ENCODE results near the gene C8B. TPM values are rescaled to one million over a fixed set of nuclear protein-coding genes. Genes with fewer than 3 reads are reported as not detected.

C8B gene
- under 1 TPM in 3 of 4 donors, not detected in 1; 0.06 to 0.45 (median 0.15) TPM for polyA plus RNA-seq
- long read RNA-seq, donor 1 = 0 reads
- long read RNA-seq, donor 2 = 0 reads
- long read RNA-seq, donor 3 = 0 reads
- long read RNA-seq, donor 4 = 0 reads
- long read RNA-seq, donor 5 = 0 reads
- long read RNA-seq, donor 6 = 0 reads
- long read RNA-seq, donor 7 = 0 reads
- long read RNA-seq, donor 8 = 0 reads
- long read RNA-seq, donor 9 = 0 reads
- long read RNA-seq, donor 10 = 0 reads

DNA sequence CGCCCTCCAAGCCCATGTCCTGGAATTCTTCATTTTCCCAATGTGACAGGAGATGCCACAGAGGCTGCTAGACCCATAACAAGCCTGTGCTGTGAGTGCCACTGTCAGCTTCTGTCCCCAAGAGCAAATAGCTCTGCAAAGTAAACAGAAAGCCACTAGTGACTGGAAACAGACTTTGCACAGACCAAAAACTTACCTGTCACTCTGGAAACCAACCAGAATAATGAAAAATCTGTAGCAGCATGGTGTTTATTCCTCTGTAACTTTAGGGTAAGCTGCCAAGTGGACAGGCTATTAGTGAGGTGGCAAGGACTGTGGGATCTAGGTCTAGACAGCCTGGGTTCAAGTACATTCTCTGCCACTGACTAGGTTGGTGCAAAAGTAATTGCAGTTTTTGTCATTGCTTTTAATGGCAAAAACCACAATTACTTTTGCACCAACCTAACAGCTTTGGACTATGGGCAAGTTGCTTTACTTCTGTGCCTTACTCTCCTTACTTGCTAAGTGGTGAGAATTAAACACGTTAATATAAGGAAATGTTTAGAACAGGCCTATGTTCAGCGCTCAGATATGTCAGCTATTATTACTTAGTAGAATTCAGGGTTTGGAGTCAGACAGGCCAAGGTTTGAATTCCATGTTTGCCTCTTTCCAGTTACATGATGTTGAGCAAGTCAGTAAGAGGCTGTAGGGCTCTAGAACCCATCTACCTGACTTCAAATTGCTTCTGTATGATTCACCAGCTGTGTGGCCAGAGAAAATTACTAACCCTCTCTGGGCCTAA, at the start of gene C8B:
Gene C8B (minus strand): TSS at position 100 of the 782 bp plus-strand sequence. CDS start 67 bp downstream, at position 33.
- H3K9me3 ChIP-seq (ENCODE audit: control insufficient read depth in 2 of 2, insufficient read depth in 1 of 2, low read depth in 1 of 2, low read length in 1 of 2) = no peaks in the 10 kb centered on the region
- 84 to 88% (median 87%) methylated on average over 3 of the region's 3 CpGs for WGBS, 3 donors
- H3K36me3 ChIP-seq (ENCODE audit: control insufficient read depth in 3 of 3, insufficient read depth in 2 of 3, low read depth in 1 of 3, low read length in 3 of 3) = no peaks in the 10 kb centered on the region
- H3K4me1 ChIP-seq (ENCODE audit: control insufficient read depth in 3 of 3, insufficient read depth in 2 of 3, low read depth in 1 of 3, low read length in 2 of 3) = peaks cover 0 to 23% (median 4%) of the 10 kb centered on the region in 3 donors
- DNase-seq = peak; percentile 25 to 35
- no peak within 1 kb of the TSS for H3K4me3 ChIP-seq (ENCODE audit: low read depth in 1 of 3, low read length in 3 of 3)
- H3K27me3 ChIP-seq (ENCODE audit: control insufficient read depth in 3 of 3, insufficient read depth in 3 of 3, low read length in 3 of 3) = peaks cover 0 to 2% (median 0%) of the 10 kb centered on the region in 3 donors
- FAIRE-seq = no peak
- H3K27ac ChIP-seq (ENCODE audit: low read depth in 1 of 3, low read length in 2 of 3) = no peak within 1 kb of the TSS

GRCh38 chr1:57015071-57015470, 49.3 kb upstream of the C8B start:
- no peak for DNase-seq
- H3K4me3 ChIP-seq (ENCODE audit: low read depth in 1 of 3, low read length in 3 of 3) = no peak overlapping the region
- H3K9me3 ChIP-seq (ENCODE audit: control insufficient read depth in 2 of 2, insufficient read depth in 1 of 2, low read depth in 1 of 2, low read length in 1 of 2) = no peaks in the 10 kb centered on the region
- H3K4me1 ChIP-seq (ENCODE audit: control insufficient read depth in 3 of 3, insufficient read depth in 2 of 3, low read depth in 1 of 3, low read length in 2 of 3) = peaks cover 0 to 4% (median 0%) of the 10 kb centered on the region in 3 donors
- FAIRE-seq = no peak
- WGBS, 3 donors = 91 to 93% (median 93%) methylated on average over 15 of the region's 15 CpGs
- peaks cover 0 to 18% (median 14%) of the 10 kb centered on the region in 3 donors for H3K36me3 ChIP-seq (ENCODE audit: control insufficient read depth in 3 of 3, insufficient read depth in 2 of 3, low read depth in 1 of 3, low read length in 3 of 3)
- no peak overlapping the region for H3K27ac ChIP-seq (ENCODE audit: low read depth in 1 of 3, low read length in 2 of 3)
- no peaks in the 10 kb centered on the region for H3K27me3 ChIP-seq (ENCODE audit: control insufficient read depth in 3 of 3, insufficient read depth in 3 of 3, low read length in 3 of 3)

DNA sequence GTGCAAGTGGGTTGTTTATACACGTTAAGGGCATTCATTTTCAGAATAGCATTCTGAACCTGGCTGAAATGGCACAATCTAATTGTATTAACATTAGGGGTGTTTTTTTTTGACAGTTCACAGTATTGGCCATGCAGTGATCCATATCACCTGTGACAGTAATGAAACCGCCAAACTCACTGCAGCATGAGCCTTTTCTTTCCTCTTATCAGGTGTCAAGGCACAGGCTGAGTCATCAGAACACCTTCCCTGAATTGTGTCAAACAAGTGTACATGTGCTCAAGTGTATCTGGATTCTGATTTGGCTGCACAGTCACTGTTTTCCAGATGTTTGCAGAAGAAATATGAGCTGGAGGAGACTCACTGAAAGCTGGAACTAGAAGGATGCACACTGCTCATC, 47.7 kb upstream of the C8B start:
- no peaks in the 10 kb centered on the region for H3K4me1 ChIP-seq (ENCODE audit: control insufficient read depth in 3 of 3, insufficient read depth in 2 of 3, low read depth in 1 of 3, low read length in 2 of 3)
- H3K27ac ChIP-seq (ENCODE audit: low read depth in 1 of 3, low read length in 2 of 3) = no peak overlapping the region
- no peaks in the 10 kb centered on the region for H3K9me3 ChIP-seq (ENCODE audit: control insufficient read depth in 2 of 2, insufficient read depth in 1 of 2, low read depth in 1 of 2, low read length in 1 of 2)
- H3K27me3 ChIP-seq (ENCODE audit: control insufficient read depth in 3 of 3, insufficient read depth in 3 of 3, low read length in 3 of 3) = no peaks in the 10 kb centered on the region
- DNase-seq (peak in 1 of 2 donors; percentile 20), FAIRE-seq (no peak)
- H3K36me3 ChIP-seq (ENCODE audit: control insufficient read depth in 3 of 3, insufficient read depth in 2 of 3, low read depth in 1 of 3, low read length in 3 of 3) = peaks cover 0 to 21% (median 13%) of the 10 kb centered on the region in 3 donors
- 27 to 55% (median 38%) methylated on average over 2 of the region's 2 CpGs for WGBS, 3 donors
- H3K4me3 ChIP-seq (ENCODE audit: low read depth in 1 of 3, low read length in 3 of 3) = no peak overlapping the region

DNA sequence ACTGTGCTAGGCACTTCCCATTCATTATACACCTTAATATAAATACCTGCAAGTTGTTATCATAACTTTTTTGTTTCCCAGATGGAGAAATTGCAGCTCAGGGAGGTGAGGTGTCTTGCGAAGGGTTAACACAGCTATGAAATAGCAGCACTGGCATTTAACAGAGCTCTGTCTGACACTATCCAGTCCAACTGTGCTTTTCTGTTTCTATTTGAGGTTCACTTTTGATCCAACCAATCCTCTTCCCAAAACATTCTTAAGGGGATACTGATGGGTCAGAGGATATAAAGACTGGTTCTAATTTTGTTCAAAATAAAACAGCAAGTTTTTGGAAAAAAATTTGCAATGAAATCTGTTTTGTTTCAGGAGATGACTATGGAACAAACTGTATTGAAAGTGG, 46.5 kb upstream of the C8B start:
- WGBS, 3 donors = 84 to 100% (median 94%) methylated on average over 1 of the region's 1 CpG
- Histone ChIP-seq H3K9me3 (ENCODE audit: control insufficient read depth in 2 of 2, insufficient read depth in 1 of 2, low read depth in 1 of 2, low read length in 1 of 2) (no peaks in the 10 kb centered on the region), H3K4me3 (ENCODE audit: low read depth in 1 of 3, low read length in 3 of 3) (no peak overlapping the region), H3K4me1 (ENCODE audit: control insufficient read depth in 3 of 3, insufficient read depth in 2 of 3, low read depth in 1 of 3, low read length in 2 of 3) (no peaks in the 10 kb centered on the region), H3K36me3 (ENCODE audit: control insufficient read depth in 3 of 3, insufficient read depth in 2 of 3, low read depth in 1 of 3, low read length in 3 of 3) (peaks cover 0 to 18% (median 16%) of the 10 kb centered on the region in 3 donors), H3K27ac (ENCODE audit: low read depth in 1 of 3, low read length in 2 of 3) (no peak overlapping the region), H3K27me3 (ENCODE audit: control insufficient read depth in 3 of 3, insufficient read depth in 3 of 3, low read length in 3 of 3) (no peaks in the 10 kb centered on the region)
- DNase-seq (no peak), FAIRE-seq (no peak)

GRCh38 chr1:57010511-57010910, 44.7 kb upstream of the C8B start:
- no peak for DNase-seq
- H3K27me3 ChIP-seq (ENCODE audit: control insufficient read depth in 3 of 3, insufficient read depth in 3 of 3, low read length in 3 of 3) = no peaks in the 10 kb centered on the region
- WGBS, 3 donors = 90 to 95% (median 91%) methylated on average over 4 of the region's 4 CpGs

DNA sequence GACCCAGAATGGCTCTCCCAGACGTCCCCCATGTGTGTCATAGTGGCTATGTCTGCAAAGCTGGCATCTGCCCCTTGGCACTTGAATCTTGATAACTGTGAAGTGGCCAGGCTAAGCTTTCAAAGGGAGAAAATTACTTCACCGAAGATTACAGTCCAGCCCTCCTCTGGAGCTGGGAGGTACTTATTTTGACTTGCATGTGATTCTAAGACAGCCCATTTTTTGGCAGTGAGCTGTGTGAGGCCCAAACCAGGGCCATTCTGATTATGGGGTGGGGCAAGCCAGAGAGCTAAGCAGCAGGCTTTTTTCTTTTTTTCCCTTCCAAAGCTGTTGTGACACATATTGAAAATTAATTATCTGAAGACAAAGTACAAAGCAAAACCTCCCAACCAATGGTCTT, 42.1 kb upstream of the C8B start:
- Histone ChIP-seq H3K36me3 (ENCODE audit: control insufficient read depth in 3 of 3, insufficient read depth in 2 of 3, low read depth in 1 of 3, low read length in 3 of 3) (peaks cover 0 to 12% (median 7%) of the 10 kb centered on the region in 3 donors), H3K9me3 (ENCODE audit: control insufficient read depth in 2 of 2, insufficient read depth in 1 of 2, low read depth in 1 of 2, low read length in 1 of 2) (no peaks in the 10 kb centered on the region), H3K4me1 (ENCODE audit: control insufficient read depth in 3 of 3, insufficient read depth in 2 of 3, low read depth in 1 of 3, low read length in 2 of 3) (no peaks in the 10 kb centered on the region), H3K4me3 (ENCODE audit: low read depth in 1 of 3, low read length in 3 of 3) (no peak overlapping the region), H3K27me3 (ENCODE audit: control insufficient read depth in 3 of 3, insufficient read depth in 3 of 3, low read length in 3 of 3) (no peaks in the 10 kb centered on the region), H3K27ac (ENCODE audit: low read depth in 1 of 3, low read length in 2 of 3) (no peak overlapping the region)
- FAIRE-seq = no peak
- DNase-seq = no peak
- WGBS, 3 donors = 55 to 62% (median 60%) methylated on average over 2 of the region's 2 CpGs

More at GRCh38 chr1:57010511-57010910, 44.7 kb upstream of the C8B start:
- H3K4me3 ChIP-seq (ENCODE audit: low read depth in 1 of 3, low read length in 3 of 3) = no peak overlapping the region
- peaks cover 0 to 16% (median 11%) of the 10 kb centered on the region in 3 donors for H3K36me3 ChIP-seq (ENCODE audit: control insufficient read depth in 3 of 3, insufficient read depth in 2 of 3, low read depth in 1 of 3, low read length in 3 of 3)
- H3K9me3 ChIP-seq (ENCODE audit: control insufficient read depth in 2 of 2, insufficient read depth in 1 of 2, low read depth in 1 of 2, low read length in 1 of 2) = no peaks in the 10 kb centered on the region
- no peaks in the 10 kb centered on the region for H3K4me1 ChIP-seq (ENCODE audit: control insufficient read depth in 3 of 3, insufficient read depth in 2 of 3, low read depth in 1 of 3, low read length in 2 of 3)
- FAIRE-seq = no peak
- no peak overlapping the region for H3K27ac ChIP-seq (ENCODE audit: low read depth in 1 of 3, low read length in 2 of 3)

- FAIRE-seq = no peak
- WGBS, 3 donors = 47 to 75% (median 57%) methylated on average over 2 of the region's 2 CpGs
These were observed 41.7 kb upstream of the C8B start for GRCh38 chr1:57007472-57007871.

DNA sequence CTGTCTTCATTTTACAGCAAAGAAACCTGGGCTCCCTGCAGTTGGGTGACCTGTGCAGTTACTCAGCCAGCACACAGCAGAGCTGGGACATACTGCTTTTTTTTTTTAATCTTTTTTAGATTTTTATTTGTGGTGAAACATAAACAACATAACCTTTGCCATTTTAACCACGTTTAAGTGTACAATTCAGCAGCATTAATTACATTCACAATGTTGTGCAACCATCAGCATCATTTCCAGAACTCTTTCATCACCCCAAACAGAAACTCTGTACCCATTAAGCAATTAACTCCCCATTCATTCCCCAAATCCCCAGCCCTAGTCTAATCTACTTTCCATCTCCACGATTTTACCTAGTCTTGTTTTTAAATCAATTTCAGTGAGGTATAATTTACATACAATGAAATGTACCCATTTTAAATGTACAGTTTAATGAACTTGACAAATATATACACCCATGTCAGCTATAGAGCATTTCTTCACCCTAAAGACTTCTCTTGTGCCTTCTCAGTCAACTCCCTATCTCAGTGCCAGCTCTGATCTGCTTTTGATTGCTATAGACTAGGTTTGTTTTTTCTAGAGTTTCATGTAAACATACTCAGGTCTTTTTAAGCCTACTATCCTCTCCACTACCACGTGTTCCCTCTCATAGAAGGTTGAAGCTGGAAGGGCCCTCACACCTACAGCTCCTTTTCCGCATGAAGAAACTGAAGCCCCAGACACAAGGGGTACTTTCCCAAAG, 37.8 kb upstream of the C8B start:
- no peak for FAIRE-seq
- 39 to 50% (median 42%) methylated on average over 4 of the region's 4 CpGs for WGBS, 3 donors

More at GRCh38 chr1:57007472-57007871, 41.7 kb upstream of the C8B start:
- Histone ChIP-seq H3K36me3 (ENCODE audit: control insufficient read depth in 3 of 3, insufficient read depth in 2 of 3, low read depth in 1 of 3, low read length in 3 of 3) (peaks cover 0 to 12% (median 7%) of the 10 kb centered on the region in 3 donors), H3K4me1 (ENCODE audit: control insufficient read depth in 3 of 3, insufficient read depth in 2 of 3, low read depth in 1 of 3, low read length in 2 of 3) (no peaks in the 10 kb centered on the region), H3K4me3 (ENCODE audit: low read depth in 1 of 3, low read length in 3 of 3) (no peak overlapping the region), H3K27ac (ENCODE audit: low read depth in 1 of 3, low read length in 2 of 3) (no peak overlapping the region), H3K9me3 (ENCODE audit: control insufficient read depth in 2 of 2, insufficient read depth in 1 of 2, low read depth in 1 of 2, low read length in 1 of 2) (no peaks in the 10 kb centered on the region), H3K27me3 (ENCODE audit: control insufficient read depth in 3 of 3, insufficient read depth in 3 of 3, low read length in 3 of 3) (no peaks in the 10 kb centered on the region)
- no peak for DNase-seq

More for the DNA sequence above, 37.8 kb upstream of the C8B start:
- no peak overlapping the region for H3K27ac ChIP-seq (ENCODE audit: low read depth in 1 of 3, low read length in 2 of 3)
- H3K4me3 ChIP-seq (ENCODE audit: low read depth in 1 of 3, low read length in 3 of 3) = no peak overlapping the region
- H3K36me3 ChIP-seq (ENCODE audit: control insufficient read depth in 3 of 3, insufficient read depth in 2 of 3, low read depth in 1 of 3, low read length in 3 of 3) = peaks cover 0 to 13% (median 0%) of the 10 kb centered on the region in 3 donors
- DNase-seq = no peak
- no peaks in the 10 kb centered on the region for H3K4me1 ChIP-seq (ENCODE audit: control insufficient read depth in 3 of 3, insufficient read depth in 2 of 3, low read depth in 1 of 3, low read length in 2 of 3)
- no peaks in the 10 kb centered on the region for H3K9me3 ChIP-seq (ENCODE audit: control insufficient read depth in 2 of 2, insufficient read depth in 1 of 2, low read depth in 1 of 2, low read length in 1 of 2)
- H3K27me3 ChIP-seq (ENCODE audit: control insufficient read depth in 3 of 3, insufficient read depth in 3 of 3, low read length in 3 of 3) = no peaks in the 10 kb centered on the region
